A673 (cell line): ENCODE results near the gene CUL9. TPM values are rescaled to one million over a fixed set of nuclear protein-coding genes. Genes with fewer than 3 reads are reported as not detected.

Experiments used
- BruUV-seq: library from RNA; stranded (reverse); fragments of 400-500 nt; replicated peaks from 2 replicates; lab custom pipeline; 2021; lab: Mats Ljungman, UMichigan
- CTCF ChIA-PET: fragments of 300-600 bp; sonication (Branson Sonifier 250); formaldehyde crosslinking; loops from one replicate; lab custom pipeline; 2022; ENCODE audit warnings: antibody characterized with exemption; lab: Charles Lee
- POLR2A ChIA-PET: fragments of 300-600 bp; sonication (Branson Sonifier 250); formaldehyde crosslinking; loops from one replicate; lab custom pipeline; 2022; ENCODE audit warnings: antibody characterized with exemption; ENCODE audit not compliant: low non-redundant PET; lab: Charles Lee
- DNase-seq: peaks from one replicate; pipeline ENCODE4 v3.0.0-alpha.2; 2015; ENCODE audit warnings: low spot score
- H3K27ac ChIP-seq: fragments of 200-600 bp; sonication (generic); 2 replicates; pipeline ENCODE4 v1.5.1; 2016; ENCODE audit warnings: mixed run types, low read depth, mild to moderate bottlenecking, mixed read lengths, antibody characterized with exemption, low read length; ENCODE audit not compliant: poor library complexity, severe bottlenecking
- H3K27me3 ChIP-seq: fragments of 200-600 bp; sonication (generic); replicated peaks from 2 replicates; pipeline ENCODE4 v1.6.1; 2017; ENCODE audit warnings: mixed run types, low read depth, mild to moderate bottlenecking, mixed read lengths, antibody characterized with exemption, low read length; ENCODE audit not compliant: insufficient read depth, poor library complexity
- H3K36me3 ChIP-seq: fragments of 200-600 bp; sonication (generic); 2 replicates; pipeline ENCODE4 v1.6.1; 2016; ENCODE audit warnings: mixed run types, mild to moderate bottlenecking, mixed read lengths, antibody characterized with exemption, low read length; ENCODE audit not compliant: insufficient read depth, poor library complexity, severe bottlenecking
- H3K4me1 ChIP-seq: fragments of 200-600 bp; sonication (generic); 2 replicates; pipeline ENCODE4 v1.6.1; 2017; ENCODE audit warnings: mixed run types, mild to moderate bottlenecking, mixed read lengths, antibody characterized with exemption, low read length; ENCODE audit not compliant: insufficient read depth, poor library complexity, severe bottlenecking
- H3K4me3 ChIP-seq: fragments of 200-600 bp; sonication (generic); 2 replicates; pipeline ENCODE4 v1.5.1; 2016; ENCODE audit warnings: low read depth, mixed run types, mild to moderate bottlenecking, mixed read lengths, low read length; ENCODE audit not compliant: poor library complexity, severe bottlenecking
- H3K9me3 ChIP-seq: fragments of 200-600 bp; sonication (generic); 2 replicates; pipeline ENCODE4 v1.6.1; 2016; ENCODE audit warnings: mixed run types, low read depth, mild to moderate bottlenecking, mixed read lengths, antibody characterized with exemption, low read length; ENCODE audit not compliant: poor library complexity, severe bottlenecking
- EZH2 ChIP-seq: fragments of 200-600 bp; sonication (generic); IDR thresholded peaks from 2 replicates; pipeline ENCODE4 v1.6.1; 2017; ENCODE audit warnings: borderline replicate concordance, low read depth, mild to moderate bottlenecking, mixed read lengths, antibody characterized with exemption, low read length; ENCODE audit not compliant: poor library complexity, severe bottlenecking
- intact Hi-C: fragments of 100-400 bp; cut with micrococcal nuclease; formaldehyde crosslinking; loops from one replicate; pipeline ENCODE4 v1.10.0; 2022; ENCODE audit not compliant: unreplicated experiment
- total RNA-seq: library from RNA; stranded (reverse); gene quantifications from 2 replicates; pipeline ENCODE4 v1.2.3, GENCODE V29; 2021
- TF ChIP-seq, protein P1 (sequence below): fragments of 300-800, 200-600 bp; sonication (generic); conservative IDR thresholded peaks from 2 replicates; pipeline ENCODE4 v1.5.1; 2017; ENCODE audit warnings: low read depth, mild to moderate bottlenecking, antibody characterized with exemption, low read length, moderate library complexity, mixed read lengths

Gene CUL9
- total RNA-seq, 1 experiment from 2014 or later = 38.7 TPM

DNA sequence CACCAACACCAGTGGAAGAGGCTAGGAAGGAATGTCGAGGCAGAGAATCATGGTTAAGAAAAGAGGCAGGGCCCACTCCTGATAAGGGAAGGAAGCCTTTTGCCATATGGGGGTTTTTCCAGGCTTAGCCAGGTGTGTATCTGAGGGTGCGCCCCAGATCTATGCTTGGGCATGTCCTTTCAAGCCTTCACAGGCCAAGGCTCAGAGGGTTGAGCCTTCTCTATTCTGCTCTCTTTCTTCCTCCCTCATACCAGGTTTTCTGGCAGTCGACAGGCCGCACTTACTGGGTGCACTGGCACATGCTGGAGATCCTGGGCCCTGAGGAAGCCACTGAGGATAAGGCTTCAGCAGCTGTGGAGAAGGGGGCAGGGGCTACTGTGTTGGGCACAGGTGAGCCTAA is 4.7 kb downstream of the CUL9 start:
- ChIA-PET CTCF (no interaction called here), POLR2A (no interaction called here)
- H3K27ac ChIP-seq = no peak overlapping the region
- DNase-seq = no peak
- H3K36me3 ChIP-seq = peaks cover 20% of the 10 kb centered on the region
- intact Hi-C loops = no loop called here
- no peaks in the 10 kb centered on the region for H3K27me3 ChIP-seq
- no peak for TF ChIP-seq EZH2
- TF ChIP-seq, protein P1, sequence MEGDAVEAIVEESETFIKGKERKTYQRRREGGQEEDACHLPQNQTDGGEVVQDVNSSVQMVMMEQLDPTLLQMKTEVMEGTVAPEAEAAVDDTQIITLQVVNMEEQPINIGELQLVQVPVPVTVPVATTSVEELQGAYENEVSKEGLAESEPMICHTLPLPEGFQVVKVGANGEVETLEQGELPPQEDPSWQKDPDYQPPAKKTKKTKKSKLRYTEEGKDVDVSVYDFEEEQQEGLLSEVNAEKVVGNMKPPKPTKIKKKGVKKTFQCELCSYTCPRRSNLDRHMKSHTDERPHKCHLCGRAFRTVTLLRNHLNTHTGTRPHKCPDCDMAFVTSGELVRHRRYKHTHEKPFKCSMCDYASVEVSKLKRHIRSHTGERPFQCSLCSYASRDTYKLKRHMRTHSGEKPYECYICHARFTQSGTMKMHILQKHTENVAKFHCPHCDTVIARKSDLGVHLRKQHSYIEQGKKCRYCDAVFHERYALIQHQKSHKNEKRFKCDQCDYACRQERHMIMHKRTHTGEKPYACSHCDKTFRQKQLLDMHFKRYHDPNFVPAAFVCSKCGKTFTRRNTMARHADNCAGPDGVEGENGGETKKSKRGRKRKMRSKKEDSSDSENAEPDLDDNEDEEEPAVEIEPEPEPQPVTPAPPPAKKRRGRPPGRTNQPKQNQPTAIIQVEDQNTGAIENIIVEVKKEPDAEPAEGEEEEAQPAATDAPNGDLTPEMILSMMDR = no peak
- BruUV-seq = no TSS peak
- H3K4me3 ChIP-seq = no peak overlapping the region
- no peaks in the 10 kb centered on the region for H3K9me3 ChIP-seq
- peaks cover 5% of the 10 kb centered on the region for H3K4me1 ChIP-seq

DNA sequence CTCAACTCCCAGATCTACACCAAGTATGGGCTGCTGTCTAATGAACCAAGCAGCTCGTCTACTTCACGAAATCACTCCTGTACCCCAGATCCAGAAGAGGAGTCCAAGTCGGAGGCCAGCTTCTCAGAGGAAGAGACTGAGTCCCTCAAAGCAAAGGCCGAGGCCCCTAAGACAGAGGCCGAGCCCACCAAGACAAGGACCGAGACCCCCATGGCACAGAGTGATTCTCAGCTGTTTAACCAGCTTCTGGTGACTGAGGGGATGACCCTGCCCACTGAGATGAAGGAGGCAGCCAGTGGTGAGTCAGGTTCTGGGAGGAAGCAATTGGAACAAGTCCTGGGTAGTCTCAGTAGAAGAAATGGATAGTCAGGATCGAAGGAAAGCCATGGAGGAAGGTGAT is 5.8 kb downstream of the CUL9 start:
- Histone ChIP-seq H3K27me3 (no peaks in the 10 kb centered on the region), H3K36me3 (peaks cover 20% of the 10 kb centered on the region), H3K27ac (no peak overlapping the region), H3K4me1 (peaks cover 3% of the 10 kb centered on the region), H3K9me3 (no peaks in the 10 kb centered on the region), H3K4me3 (no peak overlapping the region)
- no peak for DNase-seq
- BruUV-seq = no TSS peak
- intact Hi-C loops = no loop called here
- TF ChIP-seq, protein P1 = no peak
- TF ChIP-seq EZH2 = no peak
- POLR2A ChIA-PET = no interaction called here
- CTCF ChIA-PET = interaction anchor here (0.6 kb wide), 1 partner anchor 294 kb away, joined by 4 read pairs; no protein-coding TSS in a partner anchor

DNA sequence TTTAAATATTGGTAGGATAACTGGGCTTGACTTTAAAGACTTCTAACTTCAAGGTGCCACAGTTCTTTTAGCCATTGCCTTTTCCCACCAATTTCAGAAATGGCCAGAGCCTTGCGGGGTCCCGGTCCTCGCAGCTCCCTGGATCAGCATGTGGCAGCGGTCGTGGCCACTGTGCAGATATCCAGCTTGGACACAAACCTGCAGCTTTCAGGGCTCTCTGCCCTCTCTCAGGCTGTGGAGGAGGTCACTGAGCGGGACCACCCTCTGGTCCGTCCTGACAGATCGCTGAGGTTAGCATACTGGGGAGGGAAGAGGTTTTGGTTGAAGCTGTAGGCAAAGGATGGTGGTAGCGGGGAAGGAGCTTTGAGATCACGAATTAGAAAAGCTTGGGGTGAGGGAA is 6.4 kb downstream of the CUL9 start:
- TF ChIP-seq, protein P1 = no peak
- no peak for TF ChIP-seq EZH2
- H3K4me3 ChIP-seq = no peak overlapping the region
- DNase-seq = no peak
- intact Hi-C loops = no loop called here
- ChIA-PET CTCF (interaction anchor here (0.6 kb wide), 1 partner anchor 293 kb away, joined by 4 read pairs; no protein-coding TSS in a partner anchor), POLR2A (no interaction called here)
- no peaks in the 10 kb centered on the region for H3K4me1 ChIP-seq
- H3K36me3 ChIP-seq = peaks cover 20% of the 10 kb centered on the region
- no TSS peak for BruUV-seq
- no peaks in the 10 kb centered on the region for H3K9me3 ChIP-seq
- H3K27ac ChIP-seq = no peak overlapping the region
- no peaks in the 10 kb centered on the region for H3K27me3 ChIP-seq
